ENCODE measurements around the gene CLEC4G. TPM values are rescaled to one million over a fixed set of nuclear protein-coding genes. Genes with fewer than 3 reads are reported as not detected.

Gene CLEC4G
- total and polyA plus RNA-seq, 2 of the 8 experiments (the other 6 are each of a cell fraction or from before 2014, with no cell fraction given), result 0.35 to 2.9 TPM

GRCh38 chr19:7680606-7681339, 51.1 kb downstream of the CLEC4G start, which contains the start of gene TRAPPC5 (continued):
- TF ChIP-seq, protein P1, sequence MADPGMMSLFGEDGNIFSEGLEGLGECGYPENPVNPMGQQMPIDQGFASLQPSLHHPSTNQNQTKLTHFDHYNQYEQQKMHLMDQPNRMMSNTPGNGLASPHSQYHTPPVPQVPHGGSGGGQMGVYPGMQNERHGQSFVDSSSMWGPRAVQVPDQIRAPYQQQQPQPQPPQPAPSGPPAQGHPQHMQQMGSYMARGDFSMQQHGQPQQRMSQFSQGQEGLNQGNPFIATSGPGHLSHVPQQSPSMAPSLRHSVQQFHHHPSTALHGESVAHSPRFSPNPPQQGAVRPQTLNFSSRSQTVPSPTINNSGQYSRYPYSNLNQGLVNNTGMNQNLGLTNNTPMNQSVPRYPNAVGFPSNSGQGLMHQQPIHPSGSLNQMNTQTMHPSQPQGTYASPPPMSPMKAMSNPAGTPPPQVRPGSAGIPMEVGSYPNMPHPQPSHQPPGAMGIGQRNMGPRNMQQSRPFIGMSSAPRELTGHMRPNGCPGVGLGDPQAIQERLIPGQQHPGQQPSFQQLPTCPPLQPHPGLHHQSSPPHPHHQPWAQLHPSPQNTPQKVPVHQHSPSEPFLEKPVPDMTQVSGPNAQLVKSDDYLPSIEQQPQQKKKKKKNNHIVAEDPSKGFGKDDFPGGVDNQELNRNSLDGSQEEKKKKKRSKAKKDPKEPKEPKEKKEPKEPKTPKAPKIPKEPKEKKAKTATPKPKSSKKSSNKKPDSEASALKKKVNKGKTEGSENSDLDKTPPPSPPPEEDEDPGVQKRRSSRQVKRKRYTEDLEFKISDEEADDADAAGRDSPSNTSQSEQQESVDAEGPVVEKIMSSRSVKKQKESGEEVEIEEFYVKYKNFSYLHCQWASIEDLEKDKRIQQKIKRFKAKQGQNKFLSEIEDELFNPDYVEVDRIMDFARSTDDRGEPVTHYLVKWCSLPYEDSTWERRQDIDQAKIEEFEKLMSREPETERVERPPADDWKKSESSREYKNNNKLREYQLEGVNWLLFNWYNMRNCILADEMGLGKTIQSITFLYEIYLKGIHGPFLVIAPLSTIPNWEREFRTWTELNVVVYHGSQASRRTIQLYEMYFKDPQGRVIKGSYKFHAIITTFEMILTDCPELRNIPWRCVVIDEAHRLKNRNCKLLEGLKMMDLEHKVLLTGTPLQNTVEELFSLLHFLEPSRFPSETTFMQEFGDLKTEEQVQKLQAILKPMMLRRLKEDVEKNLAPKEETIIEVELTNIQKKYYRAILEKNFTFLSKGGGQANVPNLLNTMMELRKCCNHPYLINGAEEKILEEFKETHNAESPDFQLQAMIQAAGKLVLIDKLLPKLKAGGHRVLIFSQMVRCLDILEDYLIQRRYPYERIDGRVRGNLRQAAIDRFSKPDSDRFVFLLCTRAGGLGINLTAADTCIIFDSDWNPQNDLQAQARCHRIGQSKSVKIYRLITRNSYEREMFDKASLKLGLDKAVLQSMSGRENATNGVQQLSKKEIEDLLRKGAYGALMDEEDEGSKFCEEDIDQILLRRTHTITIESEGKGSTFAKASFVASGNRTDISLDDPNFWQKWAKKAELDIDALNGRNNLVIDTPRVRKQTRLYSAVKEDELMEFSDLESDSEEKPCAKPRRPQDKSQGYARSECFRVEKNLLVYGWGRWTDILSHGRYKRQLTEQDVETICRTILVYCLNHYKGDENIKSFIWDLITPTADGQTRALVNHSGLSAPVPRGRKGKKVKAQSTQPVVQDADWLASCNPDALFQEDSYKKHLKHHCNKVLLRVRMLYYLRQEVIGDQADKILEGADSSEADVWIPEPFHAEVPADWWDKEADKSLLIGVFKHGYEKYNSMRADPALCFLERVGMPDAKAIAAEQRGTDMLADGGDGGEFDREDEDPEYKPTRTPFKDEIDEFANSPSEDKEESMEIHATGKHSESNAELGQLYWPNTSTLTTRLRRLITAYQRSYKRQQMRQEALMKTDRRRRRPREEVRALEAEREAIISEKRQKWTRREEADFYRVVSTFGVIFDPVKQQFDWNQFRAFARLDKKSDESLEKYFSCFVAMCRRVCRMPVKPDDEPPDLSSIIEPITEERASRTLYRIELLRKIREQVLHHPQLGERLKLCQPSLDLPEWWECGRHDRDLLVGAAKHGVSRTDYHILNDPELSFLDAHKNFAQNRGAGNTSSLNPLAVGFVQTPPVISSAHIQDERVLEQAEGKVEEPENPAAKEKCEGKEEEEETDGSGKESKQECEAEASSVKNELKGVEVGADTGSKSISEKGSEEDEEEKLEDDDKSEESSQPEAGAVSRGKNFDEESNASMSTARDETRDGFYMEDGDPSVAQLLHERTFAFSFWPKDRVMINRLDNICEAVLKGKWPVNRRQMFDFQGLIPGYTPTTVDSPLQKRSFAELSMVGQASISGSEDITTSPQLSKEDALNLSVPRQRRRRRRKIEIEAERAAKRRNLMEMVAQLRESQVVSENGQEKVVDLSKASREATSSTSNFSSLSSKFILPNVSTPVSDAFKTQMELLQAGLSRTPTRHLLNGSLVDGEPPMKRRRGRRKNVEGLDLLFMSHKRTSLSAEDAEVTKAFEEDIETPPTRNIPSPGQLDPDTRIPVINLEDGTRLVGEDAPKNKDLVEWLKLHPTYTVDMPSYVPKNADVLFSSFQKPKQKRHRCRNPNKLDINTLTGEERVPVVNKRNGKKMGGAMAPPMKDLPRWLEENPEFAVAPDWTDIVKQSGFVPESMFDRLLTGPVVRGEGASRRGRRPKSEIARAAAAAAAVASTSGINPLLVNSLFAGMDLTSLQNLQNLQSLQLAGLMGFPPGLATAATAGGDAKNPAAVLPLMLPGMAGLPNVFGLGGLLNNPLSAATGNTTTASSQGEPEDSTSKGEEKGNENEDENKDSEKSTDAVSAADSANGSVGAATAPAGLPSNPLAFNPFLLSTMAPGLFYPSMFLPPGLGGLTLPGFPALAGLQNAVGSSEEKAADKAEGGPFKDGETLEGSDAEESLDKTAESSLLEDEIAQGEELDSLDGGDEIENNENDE (IDR thresholded peaks at IDR 0.05; ENCODE audit: insufficient replicate concordance, low read length), result no peak

Data from H1 (cell line).